ENCODE measurements around the gene PANK4.

The PANK4 gene

DNA sequence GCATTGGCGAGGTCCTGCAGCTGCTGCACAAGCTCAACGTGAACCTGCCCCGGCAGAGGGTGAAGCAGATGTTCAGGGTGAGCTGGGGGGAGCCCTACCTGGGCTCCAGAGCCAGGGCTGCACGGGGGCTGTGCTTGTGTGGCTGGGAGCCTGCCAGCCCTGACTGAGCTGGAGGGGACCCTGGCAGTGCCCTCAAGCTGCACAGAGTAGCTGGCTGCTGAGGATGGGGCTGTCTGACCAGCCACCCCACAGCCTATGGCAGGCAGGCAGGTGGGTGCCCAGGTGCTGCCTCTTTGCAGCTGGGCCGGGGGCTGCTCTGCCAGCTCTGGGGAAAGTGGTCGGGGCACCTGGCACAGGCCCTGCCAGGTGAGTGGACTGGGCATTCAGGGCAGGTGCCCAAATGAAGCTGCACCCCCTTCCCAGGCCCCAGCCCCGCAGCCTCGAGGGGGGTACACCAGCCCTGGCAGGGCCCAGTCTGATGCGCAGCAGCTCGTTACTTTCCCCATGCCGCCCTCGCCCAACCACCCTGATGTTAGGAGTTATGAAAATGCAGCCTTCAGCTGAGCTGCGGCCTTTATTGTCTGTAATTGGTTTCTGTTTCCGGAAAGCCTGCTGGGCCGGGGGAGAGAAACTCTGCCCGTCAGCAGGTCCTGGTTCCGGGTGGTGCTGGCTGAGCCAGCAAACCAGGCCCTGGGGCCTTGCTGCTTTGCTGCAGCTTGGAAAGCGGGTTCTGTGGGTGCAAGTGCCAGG is 46.0 kb downstream of the PANK4 start:
- no peak for DNase-seq (ENCODE audit: low read depth in 2 of 3, low spot score in 1 of 3)

DNA sequence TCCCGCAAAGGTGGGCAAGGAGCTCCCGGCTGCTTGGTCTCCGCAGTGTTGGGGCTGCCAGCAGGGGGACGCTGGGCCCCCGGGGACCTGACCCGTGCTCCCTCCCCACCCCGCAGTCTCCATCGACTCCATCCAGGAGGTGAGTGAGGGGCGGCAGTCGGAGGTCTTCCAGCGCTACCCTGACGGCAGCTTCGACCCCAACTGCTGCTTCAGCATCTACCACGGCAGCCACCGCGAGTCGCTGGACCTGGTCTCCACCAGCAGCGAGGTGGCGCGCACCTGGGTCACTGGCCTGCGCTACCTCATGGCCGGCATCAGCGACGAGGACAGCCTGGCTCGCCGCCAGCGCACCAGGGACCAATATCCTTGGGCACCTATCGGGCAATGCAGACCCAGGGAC is 46.8 kb downstream of the PANK4 start:
- DNase-seq (ENCODE audit: low read depth in 2 of 3, low spot score in 1 of 3) = no peak

DNA sequence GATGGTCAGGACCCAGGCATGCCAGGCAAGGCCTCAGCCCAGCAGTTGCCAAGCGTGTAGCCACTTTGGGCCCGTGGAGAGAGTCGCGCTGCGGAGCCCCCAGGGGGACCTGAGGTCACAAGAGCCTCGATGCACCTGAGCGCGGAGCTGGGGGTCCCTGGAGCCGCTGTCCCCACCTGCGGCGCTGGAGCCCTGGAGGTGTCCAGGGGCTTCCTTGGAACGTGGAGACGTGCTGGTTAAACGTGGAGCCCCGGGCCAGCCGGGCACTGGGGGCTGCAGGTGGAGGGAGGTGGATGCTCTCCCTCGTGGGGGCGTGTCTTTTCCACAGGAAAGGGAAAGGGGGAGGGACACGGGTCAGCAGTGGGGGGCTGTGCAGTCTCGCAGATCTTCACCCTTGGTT is 47.2 kb downstream of the PANK4 start:
- no peak for DNase-seq (ENCODE audit: low read depth in 2 of 3, low spot score in 1 of 3)

DNA sequence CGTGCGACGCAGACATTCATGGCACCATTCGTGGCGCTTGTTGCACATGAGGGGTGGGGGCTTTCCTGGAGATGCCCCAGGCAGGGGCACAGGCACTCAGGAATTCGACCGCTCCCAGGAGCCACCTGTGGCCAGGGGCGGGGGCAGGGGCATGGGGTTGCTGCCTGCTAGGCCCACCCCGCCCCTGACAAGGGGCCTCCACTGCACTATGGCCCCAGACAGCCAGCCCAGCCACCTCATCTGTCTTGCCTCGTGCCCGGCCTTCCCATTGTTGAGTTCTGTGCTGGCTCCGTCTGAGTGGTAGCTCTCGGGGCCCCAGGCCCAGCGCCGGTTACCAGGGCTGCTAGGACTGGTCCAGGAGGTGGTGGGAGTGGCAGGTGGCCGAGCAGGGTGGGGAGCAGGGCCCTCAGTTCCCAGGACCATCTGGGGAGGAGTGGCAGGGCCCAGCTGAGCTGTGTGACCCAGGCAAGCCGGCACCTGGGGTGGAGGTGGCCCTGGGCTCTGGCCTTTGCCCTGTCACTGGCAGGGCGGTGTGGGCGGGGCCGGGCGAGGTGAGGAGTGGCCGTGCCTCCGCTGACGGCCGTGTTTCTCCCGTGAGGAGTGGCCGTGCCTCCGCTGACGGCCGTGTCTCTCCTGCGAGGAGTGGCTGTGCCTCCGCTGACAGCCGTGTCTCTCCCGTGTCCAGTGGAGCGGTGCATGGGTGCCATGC is 48.5 kb downstream of the PANK4 start:
- no peak for DNase-seq (ENCODE audit: low read depth in 2 of 3, low spot score in 1 of 3)

DNA sequence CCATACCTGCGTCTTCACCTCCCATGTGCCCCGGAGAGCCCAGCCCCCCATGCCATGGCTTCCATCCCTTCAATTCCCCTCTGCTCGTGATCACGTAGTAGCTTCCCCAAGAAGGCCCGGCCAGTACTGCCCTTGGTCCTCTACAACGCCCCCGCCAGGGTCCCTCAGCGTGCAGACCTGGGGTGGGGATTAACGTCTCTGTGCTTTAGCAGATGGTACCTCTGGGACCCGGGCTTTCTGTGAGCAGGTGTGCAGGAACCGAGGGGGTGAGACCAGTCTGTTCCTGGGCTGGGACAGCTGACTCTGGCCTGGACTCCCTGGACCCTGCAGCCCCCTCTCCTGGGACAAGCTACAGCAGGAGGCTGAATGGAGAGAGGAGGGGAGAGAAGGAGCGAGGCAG is 49.1 kb downstream of the PANK4 start:
- DNase-seq (ENCODE audit: low read depth in 2 of 3, low spot score in 1 of 3) = no peak

DNA sequence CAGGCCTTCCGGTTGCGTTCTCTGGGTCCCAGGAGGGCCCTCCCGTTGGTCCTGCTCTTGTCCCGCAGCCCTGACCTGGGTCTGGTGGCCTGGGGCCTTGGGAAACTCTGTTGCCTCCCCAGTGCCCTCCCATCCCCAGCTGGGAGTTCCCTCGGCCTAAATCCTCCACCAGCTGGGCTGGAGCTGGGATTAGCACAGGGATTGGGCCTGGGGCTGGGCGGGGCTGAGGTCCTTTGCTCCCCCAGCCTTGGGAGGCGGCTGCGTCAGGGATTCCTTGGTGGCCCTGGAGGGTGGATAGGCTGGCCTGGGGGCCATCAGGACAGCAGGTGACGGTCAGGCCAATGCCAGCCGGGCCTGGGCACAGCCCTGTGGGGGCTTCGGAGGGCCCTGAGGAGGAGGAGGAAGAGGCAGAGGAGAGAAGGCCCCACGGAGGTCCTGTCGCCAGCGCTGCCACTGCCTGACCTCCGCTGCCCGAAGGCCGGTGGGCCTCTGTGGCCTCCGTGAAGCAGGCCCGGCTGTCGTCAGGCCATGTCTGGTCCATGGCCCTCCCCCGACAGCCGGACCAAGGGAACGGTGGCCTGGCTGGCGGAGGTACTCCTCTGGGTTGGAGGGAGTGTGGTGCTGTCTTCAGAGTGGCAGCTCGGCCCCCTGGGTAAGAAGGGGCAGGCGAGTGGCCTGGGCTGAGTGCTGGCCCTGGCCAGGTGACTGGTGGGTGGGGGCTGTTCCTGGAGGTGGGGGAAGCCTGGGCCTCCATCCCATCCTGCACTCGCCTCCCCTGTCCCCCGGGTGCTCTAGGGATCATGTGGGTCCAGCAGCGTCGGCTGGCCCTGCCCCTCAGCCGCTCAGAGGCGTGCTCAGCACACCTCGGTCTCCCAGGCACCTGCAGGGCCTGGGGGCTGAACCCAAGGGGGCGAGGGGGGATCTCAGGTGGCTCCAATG is 50.1 kb downstream of the PANK4 start, which contains the start of gene PLCH2:
Gene PLCH2 (plus strand): TSS at position 229 of the 939 bp plus-strand sequence. CDS start 300 bp downstream, at position 529.
- DNase-seq (ENCODE audit: low read depth in 2 of 3, low spot score in 1 of 3) = no peak

DNA sequence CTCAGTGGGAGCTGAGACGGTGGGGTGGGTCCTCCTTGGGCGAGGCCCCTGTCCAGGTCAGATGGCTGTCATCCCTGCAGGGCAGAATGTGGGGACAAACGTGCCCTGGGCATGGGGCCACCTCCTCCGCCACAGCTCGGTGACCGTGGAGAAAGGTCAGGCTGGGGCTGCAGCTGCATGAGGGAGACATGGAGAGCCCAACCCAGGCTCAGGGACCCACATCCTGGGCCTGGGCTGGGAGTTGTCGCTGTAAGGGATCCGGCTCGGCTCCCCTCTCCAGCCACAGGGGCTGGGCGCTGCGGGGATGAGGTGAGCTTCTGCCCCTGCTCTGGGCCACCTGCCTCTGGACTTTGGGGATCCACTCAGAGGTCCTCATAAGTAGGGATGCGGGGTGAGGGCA is 50.8 kb downstream of the PANK4 start:
- DNase-seq (ENCODE audit: low read depth in 2 of 3, low spot score in 1 of 3) = no peak

DNA sequence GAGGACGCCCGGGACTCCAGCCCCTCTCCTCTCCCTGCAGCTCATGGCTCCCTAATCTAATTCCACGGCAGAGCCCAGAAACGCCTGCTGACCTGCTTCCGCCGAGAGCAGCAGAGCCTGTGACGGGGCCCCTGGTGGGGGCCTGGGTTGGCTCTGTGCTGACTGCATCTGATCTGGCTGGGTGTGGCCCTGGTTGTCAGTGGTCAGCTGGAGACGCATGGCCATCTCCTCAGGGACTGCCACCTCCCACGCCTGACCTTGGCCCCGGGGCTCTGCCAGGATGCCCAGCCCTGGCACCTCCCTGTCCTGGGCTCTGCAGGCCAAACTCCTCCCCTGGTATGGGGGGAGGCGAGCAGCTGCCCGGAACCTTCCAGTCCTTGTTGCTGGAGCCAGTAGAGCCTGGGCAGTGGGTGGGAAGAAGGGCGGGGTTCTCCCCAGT is 51.4 kb downstream of the PANK4 start:
- DNase-seq (ENCODE audit: low read depth in 2 of 3, low spot score in 1 of 3) = no peak

DNA sequence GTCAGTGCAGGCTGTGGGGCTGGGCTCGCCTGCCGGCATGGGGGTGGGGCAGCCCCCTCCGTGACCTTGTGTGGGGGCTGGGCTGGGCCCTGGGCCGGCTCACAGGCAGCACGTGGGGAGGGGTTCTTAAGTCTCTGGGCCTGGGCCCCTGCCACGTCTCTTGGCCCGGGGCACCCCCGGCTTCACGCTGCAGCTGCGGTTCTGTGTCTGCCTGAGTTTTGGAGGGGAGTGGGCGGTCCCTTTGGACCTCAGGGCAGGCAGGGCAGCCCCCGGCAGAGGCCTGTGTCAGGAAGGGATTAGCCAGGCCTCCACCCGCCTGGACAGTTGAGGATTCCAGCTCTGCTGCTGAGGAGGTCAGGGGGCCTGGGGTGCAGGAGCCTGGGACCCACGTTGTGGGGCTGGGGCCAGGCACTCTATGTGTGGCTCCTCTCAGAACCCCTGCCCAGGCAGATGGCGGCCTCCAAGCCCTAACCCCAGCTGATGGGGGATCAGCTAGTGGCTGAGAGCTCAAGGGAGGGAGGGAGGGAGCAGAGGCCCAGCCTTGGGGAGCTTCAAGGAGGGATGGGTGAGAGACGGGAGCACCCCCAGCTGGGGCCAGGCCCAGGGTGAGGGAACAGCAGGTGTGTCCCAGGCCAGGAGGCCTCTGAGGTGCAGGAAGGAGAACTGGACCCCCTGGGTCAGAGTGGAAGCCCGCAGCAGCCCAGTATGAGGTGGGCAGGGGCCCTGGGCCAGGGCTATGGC is 52.1 kb downstream of the PANK4 start:
- DNase-seq (ENCODE audit: low read depth in 2 of 3, low spot score in 1 of 3) = no peak

DNA sequence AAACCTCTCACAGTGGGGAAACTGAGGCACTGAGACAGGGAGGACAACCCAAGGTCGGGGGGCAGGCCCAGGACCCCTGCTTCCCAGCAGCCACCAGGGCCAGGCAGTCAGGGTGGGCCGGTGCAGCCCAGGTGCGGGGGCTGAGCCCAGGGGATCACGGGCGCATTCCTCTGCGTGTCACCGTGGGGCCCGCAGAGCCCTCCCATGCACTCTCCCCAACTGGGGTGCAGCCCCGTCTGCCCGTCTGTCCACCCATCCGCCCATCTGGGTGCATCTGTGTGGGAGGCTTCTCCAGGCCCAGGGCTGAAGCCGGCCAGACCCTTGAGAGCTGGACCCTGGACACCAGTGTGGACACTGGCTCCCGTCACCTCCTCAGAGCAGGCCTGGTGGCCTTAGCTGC is 53.2 kb downstream of the PANK4 start:
- DNase-seq (ENCODE audit: low read depth in 2 of 3, low spot score in 1 of 3) = no peak

DNA sequence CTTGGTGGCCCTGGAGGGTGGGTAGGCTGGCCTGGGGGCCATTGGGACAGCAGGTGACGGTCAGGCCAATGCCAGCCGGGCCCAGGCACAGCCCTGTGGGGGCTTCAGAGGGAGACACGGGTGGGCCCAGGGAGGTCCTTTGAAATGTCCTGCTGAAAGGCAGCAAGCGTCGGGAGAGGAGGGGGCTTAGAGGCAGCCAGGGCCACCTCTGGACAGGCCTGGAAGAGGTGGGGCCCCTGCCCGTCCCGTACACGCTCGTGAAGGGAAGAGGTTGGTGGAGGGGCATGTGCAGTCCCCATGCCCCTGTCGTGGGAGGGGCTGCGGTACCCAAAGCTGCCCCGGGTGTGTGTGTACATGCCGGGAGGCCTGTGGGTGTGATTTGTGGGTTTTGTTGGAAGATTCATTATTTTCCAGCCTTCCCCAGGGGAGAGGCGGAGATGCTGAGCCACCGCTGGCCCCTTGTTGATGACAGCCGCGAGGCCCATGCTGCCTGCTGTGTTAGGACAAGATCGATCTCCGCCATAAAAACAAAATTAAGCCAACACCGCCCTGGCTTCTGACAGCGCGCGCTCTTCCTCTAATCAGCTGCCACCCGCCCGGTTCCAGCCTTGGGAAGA is 53.7 kb downstream of the PANK4 start:
- DNase-seq (ENCODE audit: low read depth in 2 of 3, low spot score in 1 of 3) = no peak

DNA sequence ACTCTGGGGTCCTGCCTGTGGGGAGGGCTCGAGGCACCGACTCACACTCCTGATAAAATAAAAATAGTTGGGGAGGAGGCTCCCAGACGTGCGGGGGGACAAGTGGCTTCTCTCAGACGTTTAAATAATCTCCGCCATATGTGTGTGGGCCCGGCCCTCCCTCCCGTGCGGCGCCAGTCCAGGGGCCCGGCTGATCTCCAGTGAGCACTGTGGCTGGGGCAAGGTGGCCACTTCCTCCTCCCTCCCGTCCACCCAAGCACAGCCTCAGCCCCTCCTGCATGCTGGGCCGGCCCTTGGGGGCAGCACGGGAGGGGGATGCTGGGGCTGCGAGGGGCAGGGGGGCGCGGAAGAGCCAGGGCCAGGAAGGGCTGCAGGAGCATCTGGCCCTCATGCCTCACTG is 54.3 kb downstream of the PANK4 start:
- DNase-seq (ENCODE audit: low read depth in 2 of 3, low spot score in 1 of 3) = no peak

DNA sequence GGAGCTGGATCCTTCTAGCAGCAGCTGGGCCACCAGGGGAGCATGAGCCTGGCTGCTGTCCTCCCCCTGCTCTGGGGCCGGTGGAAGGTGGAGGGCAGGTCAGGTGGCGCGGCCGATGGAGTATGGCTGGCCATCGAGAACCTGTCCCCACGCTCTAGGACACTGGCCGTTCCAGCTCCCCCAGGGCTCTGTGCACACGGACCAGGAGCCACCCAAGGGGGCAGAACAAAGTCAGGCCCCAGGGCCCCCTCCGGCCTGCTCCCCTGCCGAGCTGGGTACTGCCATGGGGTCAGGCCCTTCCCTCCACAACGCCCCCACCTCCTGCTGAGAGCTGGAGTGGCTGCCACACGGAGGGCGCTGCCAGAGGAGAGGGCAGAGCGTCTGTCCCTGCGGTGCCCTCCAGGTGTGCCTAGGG is 54.8 kb downstream of the PANK4 start:
- DNase-seq (ENCODE audit: low read depth in 2 of 3, low spot score in 1 of 3) = no peak

DNA sequence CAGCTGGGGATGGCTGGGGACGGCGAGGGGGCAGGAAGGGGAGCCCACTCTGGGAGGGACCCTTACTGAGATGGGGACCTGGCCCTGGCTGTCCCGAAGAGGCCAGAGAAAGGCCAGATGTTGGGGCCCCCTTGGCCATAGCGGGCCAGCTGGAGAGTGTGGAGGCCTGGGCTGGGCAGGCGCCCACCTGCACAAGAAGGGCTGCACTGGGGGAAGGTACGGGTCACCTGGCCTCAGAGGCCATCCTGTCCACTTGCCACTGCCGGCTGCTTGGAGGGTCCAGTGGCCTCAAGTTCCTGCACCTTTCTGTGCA is 55.3 kb downstream of the PANK4 start:
- no peak for DNase-seq (ENCODE audit: low read depth in 2 of 3, low spot score in 1 of 3)

DNA sequence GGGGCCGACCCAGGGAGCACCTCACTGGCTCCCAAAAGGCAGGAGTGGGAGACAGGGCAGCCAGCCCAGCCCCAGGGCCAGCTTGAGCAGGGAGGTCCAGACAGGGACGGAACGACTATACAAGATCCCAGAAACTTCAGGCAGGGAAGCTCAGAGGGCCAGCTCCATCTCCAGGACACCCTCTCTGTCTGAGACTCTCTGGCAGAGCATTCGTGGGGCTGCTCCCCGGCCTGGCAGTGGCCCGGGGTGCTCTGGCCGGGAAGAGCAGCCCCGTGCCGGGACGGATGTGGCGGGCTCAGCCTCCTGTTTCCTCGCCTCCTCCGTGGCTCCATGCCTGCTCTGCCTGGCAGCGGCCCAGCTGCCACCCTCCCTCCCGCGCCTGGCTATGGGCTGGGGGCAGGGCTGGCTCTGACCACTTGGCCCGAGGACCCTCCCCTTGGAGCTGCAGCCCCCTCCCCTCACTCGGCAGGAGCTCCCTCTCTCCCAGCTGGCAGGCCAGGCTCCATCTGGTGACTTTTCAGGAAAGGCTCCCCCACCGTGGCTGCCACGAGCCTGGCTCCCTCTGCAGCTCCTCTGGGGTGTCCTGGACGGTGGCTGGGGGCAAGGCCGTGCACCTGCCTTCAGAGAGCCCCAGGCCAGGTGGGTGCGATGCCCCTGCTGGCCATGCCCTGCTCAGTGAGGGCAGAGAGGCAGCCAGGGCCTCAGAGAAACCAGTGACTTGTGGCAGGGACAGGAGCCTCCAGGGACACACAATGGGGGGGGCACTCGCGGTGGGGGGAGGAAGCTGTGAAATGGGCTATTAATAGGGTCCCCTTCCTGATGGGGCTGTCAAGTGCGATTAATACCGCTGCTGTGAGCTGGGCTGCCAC is 55.9 kb downstream of the PANK4 start:
- DNase-seq (ENCODE audit: low read depth in 2 of 3, low spot score in 1 of 3) = no peak

DNA sequence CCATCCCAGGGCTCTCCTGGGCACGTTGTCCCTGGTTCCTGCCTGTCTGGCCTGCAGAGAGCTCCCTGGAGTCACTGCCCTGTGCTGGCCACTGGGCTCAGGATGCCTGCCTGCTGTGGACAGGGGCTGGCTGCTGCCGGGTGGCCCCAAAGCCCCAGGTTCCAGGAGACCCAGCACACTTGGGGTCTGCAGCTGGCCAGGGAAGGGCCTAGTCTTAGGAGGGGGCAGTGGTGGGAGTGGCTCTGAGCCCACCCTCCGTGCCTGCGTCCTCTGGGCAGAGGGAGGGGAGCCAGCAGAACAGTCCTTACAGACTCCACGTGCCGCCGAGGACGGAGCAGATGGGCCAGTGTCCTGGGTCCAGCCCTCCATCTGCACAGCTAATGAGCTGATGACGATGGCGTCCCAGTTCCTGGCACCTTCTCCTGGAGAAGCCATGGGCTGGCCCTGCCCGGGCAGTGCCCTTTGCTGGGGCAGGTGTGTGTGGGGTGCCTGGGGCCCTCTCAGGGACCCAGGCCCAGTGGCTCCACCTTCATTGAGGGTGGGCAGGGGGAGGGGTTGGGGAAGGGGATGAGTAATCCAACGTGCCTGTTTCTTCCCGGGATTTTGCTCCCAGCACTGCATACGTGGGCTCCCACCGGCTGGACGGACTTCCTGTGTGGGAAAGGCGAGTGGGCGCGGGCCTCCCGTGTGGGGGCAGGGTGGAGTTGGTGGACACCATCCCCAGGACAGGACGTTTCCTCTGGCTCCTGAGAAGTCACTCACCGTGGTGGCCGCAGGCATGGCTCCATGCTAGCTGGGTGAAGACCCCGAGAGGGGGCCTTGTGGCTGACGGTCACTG is 57.1 kb downstream of the PANK4 start:
- DNase-seq (ENCODE audit: low read depth in 2 of 3, low spot score in 1 of 3) = no peak

DNA sequence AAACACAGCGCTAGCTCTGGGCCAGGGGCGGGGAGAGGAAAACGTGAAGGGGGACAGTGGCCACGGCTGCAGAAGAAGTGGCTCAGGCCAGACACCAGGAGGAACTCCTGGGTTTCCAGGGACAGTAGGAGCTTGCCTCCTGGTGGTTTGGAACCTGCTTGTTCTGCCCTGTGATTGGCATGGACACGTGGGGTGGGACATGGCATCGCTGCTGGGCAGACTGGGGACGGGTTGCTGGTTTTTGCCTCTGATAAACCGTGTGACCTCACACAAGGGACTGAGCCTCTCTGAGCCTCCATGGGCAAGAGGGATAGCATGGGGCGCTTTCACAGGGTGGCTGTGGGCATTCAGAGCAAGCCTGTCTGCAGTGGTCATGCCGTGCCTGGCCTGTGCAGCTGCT is 57.9 kb downstream of the PANK4 start:
- DNase-seq (ENCODE audit: low read depth in 2 of 3, low spot score in 1 of 3) = no peak

DNA sequence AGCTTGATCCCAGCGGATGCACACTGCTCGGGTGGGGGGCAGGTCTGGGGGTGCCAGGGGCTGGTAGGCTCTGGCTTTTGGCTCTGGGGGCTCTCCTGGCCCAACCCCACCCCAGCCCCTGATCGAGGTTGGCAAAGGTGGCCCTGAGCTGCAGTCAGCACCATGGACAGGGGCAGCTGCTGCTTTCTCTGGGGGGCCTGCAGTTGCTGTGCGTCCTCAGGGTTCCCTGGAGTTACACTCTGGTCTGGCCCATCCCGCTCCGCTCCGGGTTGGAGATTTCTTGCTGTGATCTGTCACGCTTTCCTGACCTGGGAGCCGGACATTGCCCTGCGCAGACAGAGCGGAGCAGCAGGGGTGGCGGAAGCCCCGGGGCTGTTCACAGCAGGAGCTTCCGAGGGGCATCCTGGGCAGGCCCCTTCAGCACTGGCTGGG is 58.3 kb downstream of the PANK4 start:
- DNase-seq (ENCODE audit: low read depth in 2 of 3, low spot score in 1 of 3) = peak in 1 of 3 donors; percentile 8

All from stimulated activated CD4-positive, alpha-beta T cell treated with anti-CD3 and anti-CD28 coated beads, Interleukin-12 subunit alpha, Interleukin-12 subunit beta, amount 100 ng/mL, for 48 hours (primary cell).